ENCODE data around the gene HEXB. TPM values are rescaled to one million over a fixed set of nuclear protein-coding genes. Genes with fewer than 3 reads are reported as not detected.

HEXB gene
- total and polyA plus RNA-seq, 11 donors: 71.3 to 278 (median 106) TPM

GRCh38 chr5:74765201-74765600 is 80.2 kb downstream of the HEXB start:
- DNase-seq (no peak), ATAC-seq (no peak)
- WGBS, 4 donors: 65 to 74% (median 66%) methylated on average over 9 of the region's 9 CpGs
- Histone ChIP-seq H3K4me1 (peaks cover 0 to 48% (median 29%) of the 10 kb centered on the region in 12 donors), H3K9me3 (no peaks in the 10 kb centered on the region), H3K27ac (no peak overlapping the region), H3K36me3 (peaks cover 0 to 53% (median 48%) of the 10 kb centered on the region in 9 donors), H3K27me3 (no peaks in the 10 kb centered on the region), H3K4me3 (peak overlapping the region in 3 of 12 donors; percentile 87 to 96 (median 96))
- no peak for TF ChIP-seq CTCF (IDR thresholded peaks at IDR 0.05)
- no peak for TF ChIP-seq POLR2A (IDR thresholded peaks at IDR 0.05)
- intact Hi-C loops (cut with DNase I): loop anchor here in 7 of 10 donors (5.0 to 10.0 kb wide), 5 partner anchors 78 to 570 kb away; partner anchors contain the start of genes HEXB (in 2 of the 7) and HMGCR (in 1 of the 7)

GRCh38 chr5:74765929-74766328 is 80.9 kb downstream of the HEXB start:
- DNase-seq (no peak), ATAC-seq (no peak)
- intact Hi-C loops (cut with DNase I): loop anchor here in 8 of 10 donors (2.0 to 10.0 kb wide), 6 partner anchors 79 to 569 kb away; partner anchors contain the start of genes HEXB (in 2 of the 8) and HMGCR (in 1 of the 8)
- WGBS, 4 donors: 66 to 78% (median 70%) methylated on average over 27 of the region's 27 CpGs
- Histone ChIP-seq H3K27me3 (no peaks in the 10 kb centered on the region), H3K9me3 (no peaks in the 10 kb centered on the region), H3K36me3 (peaks cover 0 to 53% (median 48%) of the 10 kb centered on the region in 9 donors), H3K4me1 (peaks cover 0 to 43% (median 28%) of the 10 kb centered on the region in 12 donors), H3K4me3 (peak overlapping the region in 11 of 12 donors; percentile 67 to 96 (median 93)), H3K27ac (peak overlapping the region in 3 of 12 donors; percentile 85 to 86 (median 85))
- no peak for TF ChIP-seq POLR2A (IDR thresholded peaks at IDR 0.05)
- TF ChIP-seq CTCF (IDR thresholded peaks at IDR 0.05): no peak

- WGBS, 4 donors: 0 to 1% (median 0%) methylated on average over 10 of the region's 10 CpGs
- Histone ChIP-seq H3K27ac (peak overlapping the region in 11 of 12 donors; percentile 52 to 86 (median 84)), H3K9me3 (no peaks in the 10 kb centered on the region), H3K27me3 (no peaks in the 10 kb centered on the region), H3K4me1 (peaks cover 0 to 38% (median 28%) of the 10 kb centered on the region in 12 donors), H3K36me3 (peaks cover 0 to 55% (median 49%) of the 10 kb centered on the region in 9 donors), H3K4me3 (peak overlapping the region; percentile 67 to 96 (median 92))
- TF ChIP-seq CTCF (IDR thresholded peaks at IDR 0.05) (peak in 10 of 12 donors; percentile 10 to 51 (median 34)), POLR2A (IDR thresholded peaks at IDR 0.05) (no peak)
- DNase-seq (no peak), ATAC-seq (peak; percentile 34 to 73 (median 42))
- intact Hi-C loops (cut with DNase I): loop anchor here in 8 of 10 donors (2.0 to 10.0 kb wide), 6 partner anchors 79 to 568 kb away; partner anchors contain the start of genes HEXB (in 2 of the 8) and HMGCR (in 1 of the 8)
Observed at GRCh38 chr5:74766418-74766848, 81.4 kb downstream of the HEXB start.

- Histone ChIP-seq H3K36me3 (peaks cover 0 to 55% (median 49%) of the 10 kb centered on the region in 9 donors), H3K4me1 (peaks cover 0 to 35% (median 28%) of the 10 kb centered on the region in 12 donors), H3K4me3 (peak within 1 kb of the TSS; percentile 67 to 96 (median 92)), H3K27ac (peak within 1 kb of the TSS; percentile 52 to 86 (median 81)), H3K27me3 (no peaks in the 10 kb centered on the region), H3K9me3 (no peaks in the 10 kb centered on the region)
- WGBS, 4 donors: 0 to 1% (median 1%) methylated on average over 39 to 54 of the region's 54 CpGs
- TF ChIP-seq POLR2A (IDR thresholded peaks at IDR 0.05): peak in 1 of 2 donors; percentile 52
- no peak for TF ChIP-seq CTCF (IDR thresholded peaks at IDR 0.05)
- DNase-seq: peak; percentile 91 to 94 (median 93)
- peak; percentile 96 to 100 (median 99) for ATAC-seq
- intact Hi-C loops (cut with DNase I): loop anchor here in 8 of 10 donors (2.0 to 10.0 kb wide), 6 partner anchors 80 to 568 kb away; partner anchors contain the start of genes HEXB (in 2 of the 8) and HMGCR (in 1 of the 8)
Observed at GRCh38 chr5:74766849-74767578, 82.0 kb downstream of the HEXB start, which contains the start of the genes GFM2 and NSA2. TSS of gene GFM2 (minus strand) at chr5:74767117. CDS start at chr5:74763742, 3,375 bp downstream. TSS of gene NSA2 (plus strand) at chr5:74767249. CDS start at chr5:74767361, 112 bp downstream.
